NCI-H1930 (cell line): ENCODE data around the gene CDCA4.

Source experiments
- DNase-seq, 2 experiments: peaks; one replicate each; lab custom pipeline; 2025; lab: John Stamatoyannopoulos, UW

CDCA4 gene

GRCh38 chr14:104989236-104989950 lies 31.5 kb downstream of the CDCA4 start:
- DNase-seq = no peak

GRCh38 chr14:104986487-104987164 lies 34.3 kb downstream of the CDCA4 start:
- no peak for DNase-seq

- peak; percentile 80 to 92 for DNase-seq
These were observed 35.0 kb downstream of the CDCA4 start, which contains the start of gene CLBA1 for GRCh38 chr14:104985675-104986486. Gene CLBA1, plus strand, starts transcription at chr14:104985788. Its CDS starts 644 bp downstream, at chr14:104986432.

- no peak for DNase-seq
These were observed 36.6 kb downstream of the CDCA4 start for GRCh38 chr14:104984056-104984894.

- DNase-seq = no peak
These were observed 37.6 kb downstream of the CDCA4 start for GRCh38 chr14:104983231-104983721.

- DNase-seq = no peak
These were observed 38.2 kb downstream of the CDCA4 start for GRCh38 chr14:104982548-104983230.

- no peak for DNase-seq
These were observed 39.0 kb downstream of the CDCA4 start for GRCh38 chr14:104981699-104982541.

GRCh38 chr14:104980611-104981531 lies 40.0 kb downstream of the CDCA4 start:
- no peak for DNase-seq

GRCh38 chr14:104979758-104980610 lies 40.9 kb downstream of the CDCA4 start:
- DNase-seq = no peak

- DNase-seq = no peak
These were observed 41.9 kb downstream of the CDCA4 start for GRCh38 chr14:104978746-104979691.

- DNase-seq = peak; percentile 43 to 61
These were observed 42.9 kb downstream of the CDCA4 start, which contains the start of gene AHNAK2 for GRCh38 chr14:104977681-104978653. Gene AHNAK2, minus strand, starts transcription at chr14:104978374. Its CDS starts 137 bp downstream, at chr14:104978237.

- no peak for DNase-seq
These were observed 43.7 kb downstream of the CDCA4 start for GRCh38 chr14:104977008-104977680.

- DNase-seq = peak; percentile 7 to 56
These were observed 44.5 kb downstream of the CDCA4 start for GRCh38 chr14:104976198-104977007.
